ENCODE results near the gene MACROD1.

- TF ChIP-seq CTCF (IDR thresholded peaks at IDR 0.05) = no peak
- no peak for TF ChIP-seq POLR2A (IDR thresholded peaks at IDR 0.05)
- no peak for TF ChIP-seq POLR2AphosphoS5 (IDR thresholded peaks at IDR 0.05)
These were observed 53.0 kb downstream of the MACROD1 start for GRCh38 chr11:64112771-64113461.

All from suprapubic skin (tissue), 4 donors.